AML-193 (cell line): ENCODE data around the gene GSG1L2.

ENCODE experiments used
- DNase-seq, 2 experiments: peaks; one replicate each; lab custom pipeline; 2025; lab: John Stamatoyannopoulos, UW

GSG1L2 gene

GRCh38 chr17:9824797-9825338, 3.0 kb upstream of the GSG1L2 start:
- DNase-seq: no peak

GRCh38 chr17:9824094-9824493, 2.2 kb upstream of the GSG1L2 start:
- no peak for DNase-seq

- no peak for DNase-seq
These were observed 1.4 kb downstream of the GSG1L2 start for GRCh38 chr17:9820448-9820847.

- DNase-seq: no peak
These were observed 3.1 kb downstream of the GSG1L2 start for GRCh38 chr17:9818760-9819159.

GRCh38 chr17:9817086-9817485, 4.8 kb downstream of the GSG1L2 start:
- DNase-seq: no peak

GRCh38 chr17:9816472-9816871, 5.4 kb downstream of the GSG1L2 start:
- DNase-seq: no peak

- DNase-seq: no peak
These were observed 7.4 kb downstream of the GSG1L2 start for GRCh38 chr17:9814337-9814945.

- no peak for DNase-seq
These were observed 8.7 kb downstream of the GSG1L2 start for GRCh38 chr17:9813166-9813565.

- no peak for DNase-seq
These were observed 10.3 kb downstream of the GSG1L2 start for GRCh38 chr17:9811537-9811936.

GRCh38 chr17:9811086-9811485, 10.8 kb downstream of the GSG1L2 start:
- DNase-seq: no peak

GRCh38 chr17:9810100-9810949, 11.6 kb downstream of the GSG1L2 start:
- DNase-seq: no peak

- no peak for DNase-seq
These were observed 12.5 kb downstream of the GSG1L2 start for GRCh38 chr17:9809409-9809808.

- DNase-seq: no peak
These were observed 15.2 kb downstream of the GSG1L2 start for GRCh38 chr17:9806699-9807098.

- DNase-seq: no peak
These were observed 16.1 kb downstream of the GSG1L2 start for GRCh38 chr17:9805769-9806168.

- DNase-seq: no peak
These were observed 19.2 kb downstream of the GSG1L2 start for GRCh38 chr17:9802697-9803096.

- DNase-seq: no peak
These were observed 19.6 kb downstream of the GSG1L2 start for GRCh38 chr17:9802294-9802693.

- no peak for DNase-seq
These were observed 20.4 kb downstream of the GSG1L2 start for GRCh38 chr17:9801505-9801904.

GRCh38 chr17:9798724-9799123, 23.2 kb downstream of the GSG1L2 start:
- no peak for DNase-seq

GRCh38 chr17:9798008-9798407, 23.9 kb downstream of the GSG1L2 start:
- no peak for DNase-seq

GRCh38 chr17:9792181-9792840, 29.6 kb downstream of the GSG1L2 start:
- no peak for DNase-seq

- DNase-seq: no peak
These were observed 30.7 kb downstream of the GSG1L2 start, which contains the start of gene DHRS7C for GRCh38 chr17:9790889-9791876. TSS of gene DHRS7C (minus strand) at chr17:9791592. CDS start at chr17:9791284, 308 bp downstream.
